Thyroid gland (tissue), 4 donors: ENCODE measurements around the gene LIMS2. TPM values are rescaled to one million over a fixed set of nuclear protein-coding genes. Genes with fewer than 3 reads are reported as not detected.

Source experiments
- DNase-seq, 2 donors: peaks; one replicate each; pipeline ENCODE4 v3.0.0-alpha.2; 2019
- H3K27ac ChIP-seq, 3 donors: fragments of 200-600 bp; sonication (generic); 1 replicate in 2 of 3; 2 replicates in 1 of 3; pipeline ENCODE4 v1.5.1; 2016 to 2019; ENCODE audit warnings: mild to moderate bottlenecking in 1 of 3, moderate library complexity in 1 of 3
- H3K27me3 ChIP-seq: fragments of 200-600 bp; sonication (generic); one replicate; pipeline ENCODE4 v1.5.1; 2019
- H3K36me3 ChIP-seq, 2 donors: fragments of 200-600 bp; sonication (generic); one replicate each; pipeline ENCODE4 v1.5.1; 2016 to 2019
- H3K4me1 ChIP-seq, 2 donors: fragments of 200-600 bp; sonication (generic); one replicate each; pipeline ENCODE4 v1.5.1; 2017 to 2019
- H3K4me3 ChIP-seq, 3 donors: fragments of 200-600 bp; sonication (generic); replicated peaks in 1 of 3; 1 replicate in 2 of 3; 2 replicates in 1 of 3; pipeline ENCODE4 v1.5.1; 2016; ENCODE audit warnings: mild to moderate bottlenecking in 1 of 3
- H3K9me3 ChIP-seq: fragments of 200-600 bp; sonication (generic); one replicate; pipeline ENCODE4 v1.5.1; 2017
- CTCF ChIP-seq, 6 experiments: fragments of 200-600 bp in 3 of 6; fragments of 450-650 bp in 3 of 6; sonication (generic) in 3 of 6; IDR thresholded peaks; one replicate each; pipeline ENCODE4 v1.5.1; 2016 to 2019; ENCODE audit warnings: antibody characterized with exemption in 6 of 6, mild to moderate bottlenecking in 2 of 6, inconsistent platforms in 1 of 6, moderate library complexity in 1 of 6
- POLR2A ChIP-seq, 2 donors: fragments of 450-650 bp; IDR thresholded peaks; one replicate each; pipeline ENCODE4 v1.6.1; 2017; ENCODE audit warnings: antibody characterized with exemption in 2 of 2, mild to moderate bottlenecking in 2 of 2, moderate library complexity in 1 of 2
- WGBS, 2 donors: methylation state at CpG; one replicate each; pipeline ENCODE4 v1.1.5; 2017; 5-methylcytosine and 5-hydroxymethylcytosine counted together
- intact Hi-C: fragments of 100-400 bp; cut with DNase I; formaldehyde crosslinking; loops from one replicate; pipeline ENCODE4 v1.15.1; 2023
- total RNA-seq, 4 donors: library from RNA; depleted of rRNA; stranded (reverse); fragments of >200 nt; gene quantifications; one replicate each; pipeline ENCODE4 v1.2.3, GENCODE V29; 2016

LIMS2 gene
- total RNA-seq, 4 donors from 2014 or later, result 9.1 to 27.8 (median 14.2) TPM

- TF ChIP-seq POLR2A (IDR thresholded peaks at IDR 0.05) (no peak), CTCF (IDR thresholded peaks at IDR 0.05) (no peak)
- no peak for DNase-seq
- intact Hi-C loops, result no loop called here
These were observed 5.5 kb upstream of the LIMS2 start for GRCh38 chr2:127680706-127681287.

GRCh38 chr2:127679680-127680361 is 4.5 kb upstream of the LIMS2 start:
- Histone ChIP-seq H3K4me3 (no peak overlapping the region), H3K27ac (no peak overlapping the region), H3K36me3 (no peaks in the 10 kb centered on the region), H3K9me3 (no peaks in the 10 kb centered on the region), H3K27me3 (no peaks in the 10 kb centered on the region), H3K4me1 (peaks cover 7 to 8% of the 10 kb centered on the region in 2 donors)
- TF ChIP-seq POLR2A (IDR thresholded peaks at IDR 0.05), result no peak
- no peak for TF ChIP-seq CTCF (IDR thresholded peaks at IDR 0.05)
- DNase-seq, result no peak
- intact Hi-C loops, result no loop called here
- 87 to 90% methylated on average over 15 of the region's 15 CpGs for WGBS, 2 donors

More at GRCh38 chr2:127680706-127681287, 5.5 kb upstream of the LIMS2 start:
- no peaks in the 10 kb centered on the region for H3K27me3 ChIP-seq
- no peaks in the 10 kb centered on the region for H3K36me3 ChIP-seq
- WGBS, 2 donors, result 74 to 89% methylated on average over 15 to 19 of the region's 19 CpGs
- H3K27ac ChIP-seq, result peak overlapping the region in 1 of 3 donors; percentile 17
- peaks cover 2 to 4% of the 10 kb centered on the region in 2 donors for H3K4me1 ChIP-seq
- H3K4me3 ChIP-seq, result peak overlapping the region in 1 of 3 donors; percentile 0
- no peaks in the 10 kb centered on the region for H3K9me3 ChIP-seq

- no peak for DNase-seq
- Histone ChIP-seq H3K27ac (no peak overlapping the region), H3K9me3 (no peaks in the 10 kb centered on the region), H3K4me1 (peaks cover 8 to 14% of the 10 kb centered on the region in 2 donors), H3K36me3 (no peaks in the 10 kb centered on the region), H3K27me3 (no peaks in the 10 kb centered on the region), H3K4me3 (no peak overlapping the region)
- 81 to 91% methylated on average over 6 of the region's 6 CpGs for WGBS, 2 donors
- intact Hi-C loops, result no loop called here
- TF ChIP-seq POLR2A (IDR thresholded peaks at IDR 0.05) (no peak), CTCF (IDR thresholded peaks at IDR 0.05) (no peak)
These were observed 3.7 kb upstream of the LIMS2 start for GRCh38 chr2:127678991-127679390.

- Histone ChIP-seq H3K4me1 (peaks cover 8 to 16% of the 10 kb centered on the region in 2 donors), H3K27me3 (no peaks in the 10 kb centered on the region), H3K9me3 (no peaks in the 10 kb centered on the region), H3K4me3 (no peak overlapping the region), H3K27ac (no peak overlapping the region), H3K36me3 (no peaks in the 10 kb centered on the region)
- TF ChIP-seq POLR2A (IDR thresholded peaks at IDR 0.05), result no peak
- no peak for TF ChIP-seq CTCF (IDR thresholded peaks at IDR 0.05)
- no peak for DNase-seq
- WGBS, 2 donors, result 82 to 89% methylated on average over 10 of the region's 10 CpGs
- intact Hi-C loops, result no loop called here
These were observed 3.2 kb upstream of the LIMS2 start for GRCh38 chr2:127678531-127678930.

GRCh38 chr2:127676906-127677305 is 1.6 kb upstream of the LIMS2 start:
- no peak overlapping the region for H3K4me3 ChIP-seq
- H3K9me3 ChIP-seq, result no peaks in the 10 kb centered on the region
- no peak for TF ChIP-seq CTCF (IDR thresholded peaks at IDR 0.05)
- TF ChIP-seq POLR2A (IDR thresholded peaks at IDR 0.05), result no peak
- peaks cover 8 to 16% of the 10 kb centered on the region in 2 donors for H3K4me1 ChIP-seq
- WGBS, 2 donors, result 75 to 76% methylated on average over 2 of the region's 2 CpGs
- H3K36me3 ChIP-seq, result no peaks in the 10 kb centered on the region
- no peak overlapping the region for H3K27ac ChIP-seq
- intact Hi-C loops, result no loop called here
- DNase-seq, result no peak
- H3K27me3 ChIP-seq, result no peaks in the 10 kb centered on the region
